Measurements from ENCODE around the gene HTN3. TPM values are rescaled to one million over a fixed set of nuclear protein-coding genes. Genes with fewer than 3 reads are reported as not detected.

HTN3 gene
- polyA plus RNA-seq, 3 donors, result not detected

DNA sequence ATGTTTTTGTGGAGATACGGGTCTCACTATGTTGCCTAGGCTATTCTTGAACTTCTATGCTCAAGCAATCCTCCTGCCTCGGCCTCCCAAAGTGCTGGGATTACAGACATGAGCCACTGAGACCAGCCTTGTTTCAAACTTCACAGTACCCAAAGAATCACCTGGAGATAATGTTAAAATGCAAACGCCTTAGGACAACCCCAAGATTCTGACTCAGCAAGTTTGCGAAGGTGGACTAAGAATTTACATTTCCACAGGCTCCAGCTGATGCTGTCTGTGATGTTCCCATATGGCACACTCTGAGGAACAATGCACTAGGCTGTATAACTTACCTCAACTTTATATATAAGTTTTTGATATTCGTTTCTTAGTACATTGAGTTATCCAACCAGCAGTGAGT is 33.5 kb upstream of the HTN3 start:
- no peaks in the 10 kb centered on the region for H4K20me1 ChIP-seq (ENCODE audit: insufficient read depth, low read length)
- WGBS (ENCODE audit: insufficient coverage), result 100% methylated on average over 1 of the region's 5 CpGs
- H3K4me2 ChIP-seq (replicated peaks; ENCODE audit: extremely low read depth, low read length, poor library complexity, severe bottlenecking), result no peak overlapping the region
- no peak overlapping the region for H3K9ac ChIP-seq (ENCODE audit: insufficient read depth, low read length, poor library complexity, severe bottlenecking)
- H3K4me1 ChIP-seq (ENCODE audit: control insufficient read depth in 1 of 2, insufficient read depth in 2 of 2, low read length in 2 of 2), result no peaks in the 10 kb centered on the region
- DNase-seq, result no peak
- Mint-ChIP-seq H3K4me1 (no peaks in the 10 kb centered on the region), H3K27ac (no peak overlapping the region), H3K9me3 (no peaks in the 10 kb centered on the region), H3K36me3 (no peaks in the 10 kb centered on the region), H3K27me3 (ENCODE audit: low read depth in 3 of 3) (no peaks in the 10 kb centered on the region), H3K4me3 (no peak overlapping the region)
- no peaks in the 10 kb centered on the region for H3K27me3 ChIP-seq (ENCODE audit: control insufficient read depth in 2 of 2, insufficient read depth in 2 of 2, low read length in 2 of 2)
- no peak overlapping the region for H3K27ac ChIP-seq (ENCODE audit: low read depth in 1 of 2, low read length in 2 of 2)
- no peaks in the 10 kb centered on the region for H3K36me3 ChIP-seq (replicated peaks in 1 of 2; ENCODE audit: control insufficient read depth in 1 of 2, insufficient read depth in 2 of 2, low read length in 2 of 2)
- H3K4me3 ChIP-seq (replicated peaks in 1 of 3; ENCODE audit: low read depth in 2 of 3, low read length in 3 of 3), result no peak overlapping the region
- intact Hi-C loops (cut with micrococcal nuclease), result no loop called here
- TF ChIP-seq, protein P1, sequence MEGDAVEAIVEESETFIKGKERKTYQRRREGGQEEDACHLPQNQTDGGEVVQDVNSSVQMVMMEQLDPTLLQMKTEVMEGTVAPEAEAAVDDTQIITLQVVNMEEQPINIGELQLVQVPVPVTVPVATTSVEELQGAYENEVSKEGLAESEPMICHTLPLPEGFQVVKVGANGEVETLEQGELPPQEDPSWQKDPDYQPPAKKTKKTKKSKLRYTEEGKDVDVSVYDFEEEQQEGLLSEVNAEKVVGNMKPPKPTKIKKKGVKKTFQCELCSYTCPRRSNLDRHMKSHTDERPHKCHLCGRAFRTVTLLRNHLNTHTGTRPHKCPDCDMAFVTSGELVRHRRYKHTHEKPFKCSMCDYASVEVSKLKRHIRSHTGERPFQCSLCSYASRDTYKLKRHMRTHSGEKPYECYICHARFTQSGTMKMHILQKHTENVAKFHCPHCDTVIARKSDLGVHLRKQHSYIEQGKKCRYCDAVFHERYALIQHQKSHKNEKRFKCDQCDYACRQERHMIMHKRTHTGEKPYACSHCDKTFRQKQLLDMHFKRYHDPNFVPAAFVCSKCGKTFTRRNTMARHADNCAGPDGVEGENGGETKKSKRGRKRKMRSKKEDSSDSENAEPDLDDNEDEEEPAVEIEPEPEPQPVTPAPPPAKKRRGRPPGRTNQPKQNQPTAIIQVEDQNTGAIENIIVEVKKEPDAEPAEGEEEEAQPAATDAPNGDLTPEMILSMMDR (IDR thresholded peaks at IDR 0.05), result no peak
- H3K9me3 ChIP-seq (replicated peaks in 1 of 2; ENCODE audit: control insufficient read depth in 1 of 2, insufficient read depth in 1 of 2, low read length in 2 of 2), result no peaks in the 10 kb centered on the region
- no peak overlapping the region for H2AFZ ChIP-seq (ENCODE audit: insufficient read depth, low read depth, low read length, poor library complexity, severe bottlenecking)
- no peaks in the 10 kb centered on the region for H3K79me2 ChIP-seq (ENCODE audit: insufficient read depth, low read length)

DNA sequence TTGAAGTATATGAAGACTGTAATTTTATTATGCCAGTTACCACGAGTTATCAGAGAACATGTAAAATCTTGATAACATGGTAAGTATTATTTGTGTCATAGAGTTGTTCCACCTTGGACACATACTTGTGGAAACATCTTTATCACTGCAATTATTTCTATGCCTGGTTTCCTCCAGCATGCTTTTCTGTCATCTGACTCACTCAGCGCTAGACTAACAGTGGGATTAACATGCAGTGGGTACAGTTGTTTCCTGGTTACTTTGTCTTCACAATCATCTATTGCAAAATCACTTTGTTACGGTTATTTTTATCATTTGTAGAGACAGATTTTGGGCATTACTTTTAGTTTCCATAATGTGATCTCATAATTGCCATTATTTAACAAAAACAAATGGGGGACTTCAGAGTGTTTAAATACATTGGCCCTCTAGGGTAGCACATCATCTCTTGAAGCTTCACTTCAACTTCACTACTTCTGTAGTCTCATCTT is 32.7 kb upstream of the HTN3 start, which contains the start of gene STATH:
TSS of gene STATH (plus strand) at position 441 of the 491 bp plus-strand sequence. CDS start 2,472 bp downstream, outside the sequence.
- Histone ChIP-seq H3K4me3 (replicated peaks in 1 of 3; ENCODE audit: low read depth in 2 of 3, low read length in 3 of 3) (no peak within 1 kb of the TSS), H3K4me2 (replicated peaks; ENCODE audit: extremely low read depth, low read length, poor library complexity, severe bottlenecking) (no peak within 1 kb of the TSS), H3K9me3 (replicated peaks in 1 of 2; ENCODE audit: control insufficient read depth in 1 of 2, insufficient read depth in 1 of 2, low read length in 2 of 2) (no peaks in the 10 kb centered on the region), H3K9ac (ENCODE audit: insufficient read depth, low read length, poor library complexity, severe bottlenecking) (no peak within 1 kb of the TSS), H2AFZ (ENCODE audit: insufficient read depth, low read depth, low read length, poor library complexity, severe bottlenecking) (no peak within 1 kb of the TSS), H4K20me1 (ENCODE audit: insufficient read depth, low read length) (no peaks in the 10 kb centered on the region), H3K27me3 (ENCODE audit: control insufficient read depth in 2 of 2, insufficient read depth in 2 of 2, low read length in 2 of 2) (no peaks in the 10 kb centered on the region), H3K79me2 (ENCODE audit: insufficient read depth, low read length) (no peaks in the 10 kb centered on the region), H3K36me3 (replicated peaks in 1 of 2; ENCODE audit: control insufficient read depth in 1 of 2, insufficient read depth in 2 of 2, low read length in 2 of 2) (no peaks in the 10 kb centered on the region), H3K4me1 (ENCODE audit: control insufficient read depth in 1 of 2, insufficient read depth in 2 of 2, low read length in 2 of 2) (no peaks in the 10 kb centered on the region), H3K27ac (ENCODE audit: low read depth in 1 of 2, low read length in 2 of 2) (no peak within 1 kb of the TSS)
- Mint-ChIP-seq H3K9me3 (no peaks in the 10 kb centered on the region), H3K4me1 (no peaks in the 10 kb centered on the region), H3K27ac (no peak within 1 kb of the TSS), H3K4me3 (no peak within 1 kb of the TSS), H3K36me3 (no peaks in the 10 kb centered on the region), H3K27me3 (ENCODE audit: low read depth in 3 of 3) (no peaks in the 10 kb centered on the region)
- TF ChIP-seq, protein P1 (IDR thresholded peaks at IDR 0.05), result no peak
- intact Hi-C loops (cut with micrococcal nuclease), result no loop called here
- no peak for DNase-seq
- no CpG with 5 or more reads among the region's 3 CpGs for WGBS (ENCODE audit: insufficient coverage)

Data from CD14-positive monocyte (primary cell).